Adrenal gland (tissue), 12 donors: ENCODE measurements around the gene CLK3. TPM values are rescaled to one million over a fixed set of nuclear protein-coding genes. Genes with fewer than 3 reads are reported as not detected.

Experiments used
- DNase-seq, 7 donors: peaks; one replicate each; pipeline ENCODE4 v3.0.0-alpha.2; 2019 to 2020
- H3K27ac ChIP-seq, 5 donors: fragments of 200-600 bp; sonication (generic) in 4 of 5; 1 replicate in 3 of 5; 2 replicates in 2 of 5; pipeline versions ENCODE4 v1.5.1 to v1.8.0; 2016 to 2020; ENCODE audit warnings: mild to moderate bottlenecking in 1 of 5
- H3K27me3 ChIP-seq: fragments of 200-600 bp; 2 replicates; pipeline ENCODE4 v1.8.0; 2021
- H3K36me3 ChIP-seq, 2 donors: fragments of 200-600 bp; replicated peaks in 1 of 2; 1 replicate in 1 of 2; 2 replicates in 1 of 2; pipeline versions ENCODE4 v1.5.1 to v1.8.0; 2018 to 2022
- H3K4me1 ChIP-seq, 2 donors: fragments of 200-600 bp; replicated peaks in 1 of 2; 1 replicate in 1 of 2; 2 replicates in 1 of 2; pipeline versions ENCODE4 v1.5.1 to v1.8.0; 2018 to 2021
- H3K4me3 ChIP-seq, 4 donors: fragments of 200-600 bp; sonication (generic) in 3 of 4; one replicate each; pipeline ENCODE4 v1.5.1; 2016 to 2018
- H3K9me3 ChIP-seq, 3 donors: fragments of 200-600 bp; sonication (generic) in 1 of 3; replicated peaks in 1 of 3; 1 replicate in 2 of 3; 2 replicates in 1 of 3; pipeline versions ENCODE4 v1.5.1 to v1.8.0; 2016 to 2021
- CTCF ChIP-seq, 6 experiments: fragments of 450-650 bp in 4 of 6; fragments of 200-600 bp in 2 of 6; sonication (generic) in 1 of 6; IDR thresholded peaks; 1 replicate in 5 of 6; 2 replicates in 1 of 6; pipeline versions ENCODE4 v1.5.1 to v1.8.0; 2016 to 2021; ENCODE audit warnings: antibody characterized with exemption in 6 of 6, mild to moderate bottlenecking in 2 of 6, moderate library complexity in 1 of 6
- POLR2A ChIP-seq, 2 donors: fragments of 450-650 bp; IDR thresholded peaks; one replicate each; pipeline ENCODE4 v1.6.1; 2017; ENCODE audit warnings: antibody characterized with exemption in 2 of 2, mild to moderate bottlenecking in 2 of 2, moderate library complexity in 1 of 2
- WGBS, 4 donors: extraction: QIAGEN DNeasy Blood & Tissue Kit in 2 of 4; methylation state at CpG; one replicate each; pipeline versions ENCODE4 v1.1.5 to v1.1.7; 2013 to 2017; 5-methylcytosine and 5-hydroxymethylcytosine counted together
- intact Hi-C, 2 donors: fragments of 100-400 bp; cut with DNase I; formaldehyde crosslinking; loops; one replicate each; pipeline versions ENCODE4 v1.14.1 to v1.15.0; 2022 to 2023
- polyA plus RNA-seq, 3 donors: library from polyadenylated mRNA; stranded (reverse); fragments of 200-250 nt in 2 of 3; fragments of 350-450 nt in 1 of 3; fragmentation: Illumina TruSeq in 1 of 3; extraction: RNeasy Lipid Tissue Mini Kit (QIAGEN cat#74804) in 1 of 3; gene quantifications; one replicate each; pipeline ENCODE4 v1.2.3, GENCODE V29; 2013 to 2014
- total RNA-seq, 9 donors: library from RNA; depleted of rRNA in 4 of 9; stranded (reverse); fragments of >200 nt in 4 of 9; fragments of 120-200 nt in 1 of 9; fragmentation: NEBNext Ultra II Directional in 1 of 9; extraction: Animal tissue kit (Norgen Biotek cat#: 25700) in 1 of 9; gene quantifications; one replicate each; pipeline versions ENCODE4 v1.1.0 to v1.2.4, GENCODE V29; 2013 to 2023
- donor health status: healthy with polysubstance abuse.
- donor health status: Bipolar disorder and iron deficiency.
- donor health status: DM: yes; HTN: yes; CAD: no.
- donor health status: DM: no; HTN: no; CAD: no.
- donor health status: DM: no; HTN: no; CAD: no.
- donor health status: DM: yes; HTN: yes; CAD: no.

CLK3 gene
- total and polyA plus RNA-seq, 12 donors, result 26.2 to 160 (median 66.1) TPM

- 81 to 88% (median 84%) methylated on average over 6 to 7 of the region's 7 CpGs for WGBS, 4 donors
- no peak overlapping the region for H3K27ac ChIP-seq
- H3K9me3 ChIP-seq, result no peaks in the 10 kb centered on the region
- TF ChIP-seq POLR2A (IDR thresholded peaks at IDR 0.05), result no peak
- TF ChIP-seq CTCF (IDR thresholded peaks at IDR 0.05), result no peak
- H3K4me3 ChIP-seq, result no peak overlapping the region
- no peaks in the 10 kb centered on the region for H3K27me3 ChIP-seq
- H3K36me3 ChIP-seq, result peaks cover 0 to 100% of the 10 kb centered on the region in 2 donors
- DNase-seq, result peak in 1 of 7 donors; percentile 0
- H3K4me1 ChIP-seq, result peaks cover 9 to 11% of the 10 kb centered on the region in 2 donors
- intact Hi-C loops, result loop anchor here in 1 of 2 donors (10.0 kb wide), 1 partner anchor 249 kb away; no protein-coding TSS in a partner anchor
These were observed 8.5 kb downstream of the CLK3 start for GRCh38 chr15:74624020-74624602.

- no peak overlapping the region for H3K4me3 ChIP-seq
- H3K36me3 ChIP-seq, result peaks cover 0 to 100% of the 10 kb centered on the region in 2 donors
- no peak for DNase-seq
- intact Hi-C loops, result loop anchor here in 1 of 2 donors (10.0 kb wide), 1 partner anchor 251 kb away; no protein-coding TSS in a partner anchor
- no peaks in the 10 kb centered on the region for H3K27me3 ChIP-seq
- peaks cover 8 to 9% of the 10 kb centered on the region in 2 donors for H3K4me1 ChIP-seq
- no peaks in the 10 kb centered on the region for H3K9me3 ChIP-seq
- no peak overlapping the region for H3K27ac ChIP-seq
- WGBS, 4 donors, result 86 to 93% (median 91%) methylated on average over 2 to 6 of the region's 6 CpGs
- TF ChIP-seq CTCF (IDR thresholded peaks at IDR 0.05) (no peak), POLR2A (IDR thresholded peaks at IDR 0.05) (no peak)
These were observed 10.1 kb downstream of the CLK3 start for GRCh38 chr15:74625693-74626092.

GRCh38 chr15:74626336-74626735, 10.7 kb downstream of the CLK3 start:
- DNase-seq, result no peak
- intact Hi-C loops, result loop anchor here in 1 of 2 donors (10.0 kb wide), 1 partner anchor 252 kb away; no protein-coding TSS in a partner anchor

More at GRCh38 chr15:74626336-74626735, 10.7 kb downstream of the CLK3 start:
- Histone ChIP-seq H3K4me3 (no peak overlapping the region), H3K36me3 (peaks cover 0 to 100% of the 10 kb centered on the region in 2 donors), H3K27ac (no peak overlapping the region), H3K27me3 (no peaks in the 10 kb centered on the region), H3K4me1 (peaks cover 3% of the 10 kb centered on the region in 2 donors), H3K9me3 (no peaks in the 10 kb centered on the region)
- 80 to 92% (median 85%) methylated on average over 7 of the region's 7 CpGs for WGBS, 4 donors
- no peak for TF ChIP-seq CTCF (IDR thresholded peaks at IDR 0.05)
- no peak for TF ChIP-seq POLR2A (IDR thresholded peaks at IDR 0.05)
